Right atrium auricular region (tissue), 2 donors: ENCODE measurements around the gene STEAP3. TPM values are rescaled to one million over a fixed set of nuclear protein-coding genes. Genes with fewer than 3 reads are reported as not detected.

Experiments
- DNase-seq: peaks from one replicate; pipeline ENCODE4 v3.0.0-alpha.2; 2019; ENCODE audit warnings: low spot score
- H3K27ac ChIP-seq, 2 donors: fragments of 200-600 bp; sonication (generic); 1 replicate in 1 of 2; 2 replicates in 1 of 2; pipeline ENCODE4 v1.5.1; 2016 to 2019
- H3K27me3 ChIP-seq, 2 donors: fragments of 200-600 bp; sonication (generic); one replicate each; pipeline versions ENCODE4 v1.5.1 to v1.6.0; 2017 to 2019
- H3K36me3 ChIP-seq: fragments of 200-600 bp; sonication (generic); one replicate; pipeline ENCODE4 v1.5.1; 2016
- H3K4me1 ChIP-seq, 2 donors: fragments of 200-600 bp; sonication (generic); one replicate each; pipeline versions ENCODE4 v1.5.1 to v1.6.0; 2017 to 2019
- H3K4me3 ChIP-seq, 2 donors: fragments of 200-600 bp; sonication (generic); 1 replicate in 1 of 2; 2 replicates in 1 of 2; pipeline ENCODE4 v1.5.1; 2017 to 2019; ENCODE audit warnings: mild to moderate bottlenecking in 1 of 2, moderate library complexity in 1 of 2
- H3K9me3 ChIP-seq, 2 donors: fragments of 200-600 bp; sonication (generic); one replicate each; pipeline ENCODE4 v1.5.1; 2019
- total RNA-seq, 2 donors: library from RNA; depleted of rRNA; stranded (reverse); fragments of >200 nt; gene quantifications; one replicate each; pipeline ENCODE4 v1.1.0, GENCODE V29; 2016
- TF ChIP-seq, protein P1 (sequence below), 2 donors: fragments of 200-600 bp; sonication (generic); IDR thresholded peaks; one replicate each; pipeline ENCODE4 v1.5.1; 2019; ENCODE audit warnings: antibody characterized with exemption in 2 of 2

Gene STEAP3
- total RNA-seq, 2 donors from 2014 or later: 4.4 to 8.2 TPM

- Histone ChIP-seq H3K27ac (no peak overlapping the region), H3K27me3 (no peaks in the 10 kb centered on the region), H3K4me1 (no peaks in the 10 kb centered on the region), H3K4me3 (no peak overlapping the region), H3K9me3 (no peaks in the 10 kb centered on the region), H3K36me3 (no peaks in the 10 kb centered on the region)
- TF ChIP-seq, protein P1, sequence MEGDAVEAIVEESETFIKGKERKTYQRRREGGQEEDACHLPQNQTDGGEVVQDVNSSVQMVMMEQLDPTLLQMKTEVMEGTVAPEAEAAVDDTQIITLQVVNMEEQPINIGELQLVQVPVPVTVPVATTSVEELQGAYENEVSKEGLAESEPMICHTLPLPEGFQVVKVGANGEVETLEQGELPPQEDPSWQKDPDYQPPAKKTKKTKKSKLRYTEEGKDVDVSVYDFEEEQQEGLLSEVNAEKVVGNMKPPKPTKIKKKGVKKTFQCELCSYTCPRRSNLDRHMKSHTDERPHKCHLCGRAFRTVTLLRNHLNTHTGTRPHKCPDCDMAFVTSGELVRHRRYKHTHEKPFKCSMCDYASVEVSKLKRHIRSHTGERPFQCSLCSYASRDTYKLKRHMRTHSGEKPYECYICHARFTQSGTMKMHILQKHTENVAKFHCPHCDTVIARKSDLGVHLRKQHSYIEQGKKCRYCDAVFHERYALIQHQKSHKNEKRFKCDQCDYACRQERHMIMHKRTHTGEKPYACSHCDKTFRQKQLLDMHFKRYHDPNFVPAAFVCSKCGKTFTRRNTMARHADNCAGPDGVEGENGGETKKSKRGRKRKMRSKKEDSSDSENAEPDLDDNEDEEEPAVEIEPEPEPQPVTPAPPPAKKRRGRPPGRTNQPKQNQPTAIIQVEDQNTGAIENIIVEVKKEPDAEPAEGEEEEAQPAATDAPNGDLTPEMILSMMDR (IDR thresholded peaks at IDR 0.05): no peak
- DNase-seq: no peak
Measured at GRCh38 chr2:119181791-119182445, 41.7 kb upstream of the STEAP3 start.

GRCh38 chr2:119184512-119184911 is 39.1 kb upstream of the STEAP3 start:
- no peaks in the 10 kb centered on the region for H3K36me3 ChIP-seq
- TF ChIP-seq, protein P1 (IDR thresholded peaks at IDR 0.05): no peak
- H3K4me3 ChIP-seq: no peak overlapping the region
- H3K9me3 ChIP-seq: no peaks in the 10 kb centered on the region
- no peaks in the 10 kb centered on the region for H3K27me3 ChIP-seq
- H3K4me1 ChIP-seq: no peaks in the 10 kb centered on the region
- no peak overlapping the region for H3K27ac ChIP-seq
- no peak for DNase-seq

GRCh38 chr2:119190321-119191111 is 33.1 kb upstream of the STEAP3 start:
- Histone ChIP-seq H3K4me1 (no peaks in the 10 kb centered on the region), H3K27ac (no peak overlapping the region), H3K36me3 (no peaks in the 10 kb centered on the region), H3K27me3 (no peaks in the 10 kb centered on the region), H3K4me3 (no peak overlapping the region), H3K9me3 (no peaks in the 10 kb centered on the region)
- no peak for DNase-seq
- TF ChIP-seq, protein P1 (IDR thresholded peaks at IDR 0.05): no peak

DNA sequence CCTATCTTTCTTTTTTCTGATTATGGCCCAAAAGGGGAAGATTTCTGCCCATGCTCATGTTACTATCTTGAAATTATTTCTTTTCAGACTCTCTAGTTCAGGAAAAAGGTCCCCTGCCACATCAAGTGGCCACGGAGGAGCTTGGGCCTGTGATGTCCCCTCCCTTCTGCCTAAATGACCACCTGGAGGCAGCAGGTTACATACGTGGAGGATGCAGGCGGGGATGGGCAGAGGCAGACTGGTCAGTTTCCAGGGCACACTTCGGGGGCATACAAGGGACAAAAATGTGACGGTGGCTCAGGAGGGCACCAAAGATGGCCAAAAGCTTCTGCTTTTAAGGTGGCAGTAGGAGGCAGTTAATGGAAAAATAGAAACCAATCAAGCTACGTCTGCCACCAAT is 30.7 kb upstream of the STEAP3 start:
- TF ChIP-seq, protein P1 (IDR thresholded peaks at IDR 0.05): no peak
- Histone ChIP-seq H3K27ac (no peak overlapping the region), H3K36me3 (no peaks in the 10 kb centered on the region), H3K4me1 (no peaks in the 10 kb centered on the region), H3K9me3 (no peaks in the 10 kb centered on the region), H3K27me3 (no peaks in the 10 kb centered on the region), H3K4me3 (no peak overlapping the region)
- no peak for DNase-seq

DNA sequence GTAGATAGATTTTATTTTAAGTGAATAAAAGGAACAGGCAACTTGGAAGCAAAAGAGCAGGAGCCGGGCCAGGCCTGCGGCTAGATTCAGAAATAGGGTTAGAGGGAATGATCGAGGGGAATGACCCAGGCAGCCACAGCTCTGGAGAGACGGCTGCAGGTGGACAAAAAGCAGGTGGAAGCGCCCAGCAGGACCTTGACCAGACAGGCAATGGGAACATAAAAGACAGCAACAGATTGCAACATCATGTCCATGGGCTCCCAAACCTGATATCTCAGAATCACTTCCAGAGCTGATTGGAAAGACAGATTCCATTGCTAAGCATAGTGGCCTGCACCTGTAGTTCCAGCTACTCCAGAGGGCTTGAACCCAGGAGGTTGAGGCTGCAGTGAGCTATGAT is 28.6 kb upstream of the STEAP3 start:
- TF ChIP-seq, protein P1 (IDR thresholded peaks at IDR 0.05): no peak
- H3K9me3 ChIP-seq: no peaks in the 10 kb centered on the region
- H3K27ac ChIP-seq: no peak overlapping the region
- no peaks in the 10 kb centered on the region for H3K36me3 ChIP-seq
- DNase-seq: no peak
- H3K4me1 ChIP-seq: no peaks in the 10 kb centered on the region
- no peak overlapping the region for H3K4me3 ChIP-seq
- H3K27me3 ChIP-seq: no peaks in the 10 kb centered on the region
